K562 (cell line): Measurements from ENCODE around the gene LRRC4C. TPM values are rescaled to one million over a fixed set of nuclear protein-coding genes. Genes with fewer than 3 reads are reported as not detected.

ENCODE experiments used
- ATAC-seq: fragments of 200-7000 bp; cut with Tn5 transposase; 3 replicates; pipeline ENCODE4 v1.9.1; 2020; ENCODE audit warnings: moderate library complexity
- BruUV-seq: library from RNA; stranded (reverse); fragments of 400-500 nt; replicated peaks from 2 replicates; lab custom pipeline; 2021; lab: Mats Ljungman, UMichigan
- CTCF ChIA-PET: fragments of 300-600 bp; formaldehyde crosslinking; extraction: SDS; loops from one replicate; lab custom pipeline; 2021; ENCODE audit warnings: low intra/inter-chr PET ratio; lab: Yijun Ruan, JAX
- POLR2A ChIA-PET: fragments of 300-600, 350-650 bp; sonication (Branson Sonifier 250); formaldehyde crosslinking; extraction: SDS; loops from one replicate; lab custom pipeline; 2021; ENCODE audit warnings: antibody characterized with exemption, inconsistent platforms; lab: Yijun Ruan, JAX
- DNase-seq, 4 experiments: peaks; one replicate each; pipeline versions ENCODE4 v3.0.0 to v3.0.0-alpha.2; 2011 to 2018; ENCODE audit warnings: low spot score in 3 of 4, mixed read lengths in 3 of 4; ENCODE audit errors: extremely low read depth in 1 of 4
- FAIRE-seq: peaks from 2 replicates; lab custom pipeline; 2011; peaks lifted over from hg19 to GRCh38; lab: Jason Lieb, UNC
- H2AFZ ChIP-seq: 2 replicates; pipeline ENCODE4 v1.6.0; 2011; ENCODE audit warnings: low read depth, low read length, control low read depth, inconsistent platforms
- H3K27ac ChIP-seq: fragments of 200-600 bp; 3 replicates; pipeline ENCODE4 v1.8.0; 2011; ENCODE audit warnings: low read depth, mild to moderate bottlenecking, control low read depth, inconsistent platforms, low read length, moderate library complexity, mixed read lengths; ENCODE audit errors: extremely low read depth
- H3K27me3 ChIP-seq, 2 experiments: fragments of 300-600 bp in 1 of 2; 2 replicates in 1 of 2; 3 replicates in 1 of 2; pipeline versions ENCODE4 v1.6.0 to v1.8.0; 2011; ENCODE audit warnings: inconsistent platforms in 2 of 2, low read length in 2 of 2, mild to moderate bottlenecking in 1 of 2, mixed read lengths in 1 of 2, moderate library complexity in 1 of 2; ENCODE audit not compliant: control insufficient read depth in 2 of 2, insufficient read depth in 2 of 2
- H3K36me3 ChIP-seq: fragments of 300-600 bp; 3 replicates; pipeline ENCODE4 v1.8.0; 2011; ENCODE audit warnings: mild to moderate bottlenecking, low read length, inconsistent platforms; ENCODE audit not compliant: control insufficient read depth, insufficient read depth
- H3K4me1 ChIP-seq, 2 experiments: fragments of 200-600 bp in 1 of 2; replicated peaks in 1 of 2; 2 replicates in 1 of 2; 3 replicates in 1 of 2; pipeline versions ENCODE4 v1.5.1 to v1.8.0; 2011; ENCODE audit warnings: inconsistent platforms in 2 of 2, low read length in 2 of 2, mild to moderate bottlenecking in 1 of 2, mixed read lengths in 1 of 2, moderate library complexity in 1 of 2; ENCODE audit not compliant: control insufficient read depth in 2 of 2, insufficient read depth in 2 of 2
- H3K4me2 ChIP-seq: 2 replicates; pipeline ENCODE4 v1.6.1; 2011; ENCODE audit warnings: low read length, control low read depth, inconsistent platforms, mixed read lengths; ENCODE audit not compliant: insufficient read depth
- H3K4me3 ChIP-seq: fragments of 200-600 bp; sonication (generic), shearing (Covaris generic); 2 replicates; pipeline ENCODE4 v1.5.1; 2016; ENCODE audit warnings: control low read depth, inconsistent platforms
- H3K79me2 ChIP-seq: fragments of 200-600 bp; 3 replicates; pipeline ENCODE4 v1.8.0; 2011; ENCODE audit warnings: low read length, inconsistent platforms; ENCODE audit not compliant: control insufficient read depth, insufficient read depth
- H3K9ac ChIP-seq, 2 experiments: 2 replicates each; pipeline versions ENCODE4 v1.6.0 to v1.6.1; 2011; ENCODE audit warnings: low read depth in 2 of 2, low read length in 2 of 2, control low read depth in 1 of 2, inconsistent platforms in 1 of 2, mild to moderate bottlenecking in 1 of 2, mixed read lengths in 1 of 2; ENCODE audit not compliant: insufficient read depth in 1 of 2
- H3K9me1 ChIP-seq: one replicate; pipeline ENCODE4 v1.6.0; 2011; ENCODE audit warnings: inconsistent platforms, mild to moderate bottlenecking, low read length, moderate library complexity; ENCODE audit not compliant: control insufficient read depth, insufficient read depth
- H3K9me3 ChIP-seq: replicated peaks from 2 replicates; pipeline ENCODE4 v1.5.1; 2011; ENCODE audit warnings: low read depth, low read length, inconsistent platforms; ENCODE audit not compliant: control insufficient read depth, insufficient read depth
- H4K20me1 ChIP-seq: replicated peaks from 2 replicates; pipeline ENCODE4 v1.6.1; 2011; ENCODE audit warnings: low read length, inconsistent platforms, mixed read lengths; ENCODE audit not compliant: control insufficient read depth, insufficient read depth
- DPF2 ChIP-seq: fragments of 450-650 bp; IDR thresholded peaks from 2 replicates; pipeline ENCODE4 v1.6.1; 2016
- HMG20B ChIP-seq: fragments of 250-450 bp; sonication (Bioruptor Pico); IDR thresholded peaks from 2 replicates; pipeline ENCODE4 v1.5.0; 2021; ENCODE audit warnings: mild to moderate bottlenecking
- JUNB ChIP-seq: fragments of 450-650 bp; formaldehyde crosslinking; conservative IDR thresholded peaks from 2 replicates; pipeline ENCODE4 v1.4.0; 2020; ENCODE audit warnings: mild to moderate bottlenecking
- MTA3 ChIP-seq: fragments of 450-650 bp; formaldehyde crosslinking; IDR thresholded peaks from 2 replicates; pipeline ENCODE4 v1.6.1; 2017; ENCODE audit warnings: mild to moderate bottlenecking, borderline replicate concordance
- NUFIP1 ChIP-seq: fragments of 450-650 bp; IDR thresholded peaks from 2 replicates; pipeline ENCODE4 v1.6.1; 2018; ENCODE audit not compliant: partially characterized antibody
- POLR2B ChIP-seq: fragments of 450-650 bp; IDR thresholded peaks from 2 replicates; pipeline ENCODE4 v1.6.1; 2018; ENCODE audit warnings: low read depth; ENCODE audit not compliant: partially characterized antibody
- WGBS: fragments of 100-300 bp; shearing (Covaris generic); methylation state at CpG from one replicate; pipeline ENCODE4 v1.1.6; 2016; ENCODE audit warnings: low coverage, mixed read lengths; ENCODE audit not compliant: insufficient coverage; ENCODE audit errors: missing lambda C conversion rate; 5-methylcytosine and 5-hydroxymethylcytosine counted together
- in situ Hi-C: fragments of 300-500 bp; cut with MboI; formaldehyde crosslinking; loops from 4 replicates; pipeline ENCODE4 v1.15.0; 2018; ENCODE audit warnings: inconsistent platforms, mixed read lengths
- intact Hi-C: fragments of 100-400 bp; cut with micrococcal nuclease; formaldehyde crosslinking; loops from 2 replicates; pipeline ENCODE4 v1.14.2; 2022
- polyA plus RNA-seq, 8 experiments: library from polyadenylated mRNA; depleted of rRNA in 4 of 8; stranded (reverse) in 5 of 8; unstranded in 3 of 8; fragments of >200 nt; fragmentation: Nextera tagmentation in 2 of 8; fragmentation: Illumina TruSeq in 1 of 8; extraction: Ambion mirVana in 2 of 8; extraction: Trizol in 1 of 8; gene quantifications; 2 replicates each; pipeline versions ENCODE4 v1.2.1 to v1.2.3, GENCODE V29; 2011 to 2014; ENCODE audit warnings: inconsistent platforms in 1 of 8, missing spikeins in 1 of 8
- total RNA-seq, 7 experiments: library from RNA; depleted of rRNA in 6 of 7; stranded (reverse); fragments of >200 nt in 6 of 7; fragmentation: Illumina TruSeq in 2 of 7; extraction: Trizol in 2 of 7; gene quantifications; 2 replicates each; pipeline versions ENCODE4 v1.2.1 to v1.2.3, GENCODE V29; 2011 to 2021; ENCODE audit warnings: low replicate concordance in 1 of 7

The LRRC4C gene
- total and polyA plus RNA-seq, 9 of the 15 experiments (the other 6 are each of a cell fraction or from before 2014, with no cell fraction given), result not detected

DNA sequence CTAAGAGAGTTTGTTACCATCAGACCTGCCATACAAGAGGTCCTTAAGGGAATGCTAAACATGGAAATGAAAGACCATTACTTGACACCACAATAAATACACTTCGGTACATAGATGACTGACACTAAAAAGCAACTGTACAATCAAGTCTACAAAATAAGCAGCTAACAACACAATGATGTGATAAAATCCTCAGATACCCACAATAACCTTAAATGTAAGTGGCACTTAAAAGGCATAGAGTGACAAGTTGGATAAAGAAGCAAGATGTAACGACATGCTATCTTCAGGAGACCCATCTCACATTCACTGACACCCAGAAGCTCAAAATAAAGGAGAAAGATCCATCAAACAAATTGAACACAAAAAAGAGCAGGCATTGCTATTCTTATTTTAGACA, 107.6 kb downstream of the LRRC4C start (continued):
- TF ChIP-seq NUFIP1, result no peak
- no peak for TF ChIP-seq HMG20B (CRISPR knock-in tag)
- no peak for TF ChIP-seq POLR2B
- TF ChIP-seq JUNB (CRISPR knock-in tag), result no peak
- TF ChIP-seq, all 486 proteins: peak for 0

DNA sequence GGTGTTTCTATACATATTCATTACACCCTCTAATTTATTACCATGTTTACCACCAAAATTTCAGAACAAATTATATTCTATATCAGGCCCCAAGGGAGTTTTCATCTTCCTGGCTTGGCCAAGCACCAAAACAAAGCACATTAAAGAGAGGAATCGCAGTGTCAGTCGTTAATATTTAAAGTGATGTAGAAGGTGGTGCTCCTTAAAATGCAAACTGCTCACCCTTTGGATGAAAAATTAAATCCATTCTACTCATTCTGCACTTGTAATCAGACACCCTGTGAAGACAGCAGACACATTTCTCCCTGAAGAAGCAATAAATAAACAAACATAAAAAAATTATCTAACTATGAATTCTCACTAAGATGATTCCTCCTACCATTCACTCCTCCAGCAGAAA, 113.4 kb downstream of the LRRC4C start:
- H3K27me3 ChIP-seq, result no peaks in the 10 kb centered on the region
- H4K20me1 ChIP-seq, result no peaks in the 10 kb centered on the region
- ChIA-PET CTCF (no interaction called here), POLR2A (no interaction called here)
- DNase-seq (no peak), FAIRE-seq (no peak), ATAC-seq (no peak)
- peaks cover 2% of the 10 kb centered on the region; the same call in 1 of the 2 replicates for H3K9me3 ChIP-seq
- intact Hi-C loops, result no loop called here
- no peaks in the 10 kb centered on the region for H3K79me2 ChIP-seq
- H3K4me1 ChIP-seq, result no peaks in the 10 kb centered on the region
- TF ChIP-seq MTA3 (no peak), DPF2 (no peak)
- no peaks in the 10 kb centered on the region for H3K9me1 ChIP-seq
- H3K4me3 ChIP-seq, result no peak overlapping the region
- H3K36me3 ChIP-seq, result no peaks in the 10 kb centered on the region
- BruUV-seq, result no TSS peak
- H2AFZ ChIP-seq, result no peak overlapping the region
- H3K4me2 ChIP-seq, result no peak overlapping the region
- in situ Hi-C loops, result no loop called here
- H3K9ac ChIP-seq, result no peak overlapping the region
- 0% methylated on average over 2 of the region's 2 CpGs for WGBS
- H3K27ac ChIP-seq, result no peak overlapping the region
